ENCODE data around the gene SIGLEC11. TPM values are rescaled to one million over a fixed set of nuclear protein-coding genes. Genes with fewer than 3 reads are reported as not detected.

SIGLEC11 gene
- polyA plus RNA-seq, 1 donor = 4.1 TPM

DNA sequence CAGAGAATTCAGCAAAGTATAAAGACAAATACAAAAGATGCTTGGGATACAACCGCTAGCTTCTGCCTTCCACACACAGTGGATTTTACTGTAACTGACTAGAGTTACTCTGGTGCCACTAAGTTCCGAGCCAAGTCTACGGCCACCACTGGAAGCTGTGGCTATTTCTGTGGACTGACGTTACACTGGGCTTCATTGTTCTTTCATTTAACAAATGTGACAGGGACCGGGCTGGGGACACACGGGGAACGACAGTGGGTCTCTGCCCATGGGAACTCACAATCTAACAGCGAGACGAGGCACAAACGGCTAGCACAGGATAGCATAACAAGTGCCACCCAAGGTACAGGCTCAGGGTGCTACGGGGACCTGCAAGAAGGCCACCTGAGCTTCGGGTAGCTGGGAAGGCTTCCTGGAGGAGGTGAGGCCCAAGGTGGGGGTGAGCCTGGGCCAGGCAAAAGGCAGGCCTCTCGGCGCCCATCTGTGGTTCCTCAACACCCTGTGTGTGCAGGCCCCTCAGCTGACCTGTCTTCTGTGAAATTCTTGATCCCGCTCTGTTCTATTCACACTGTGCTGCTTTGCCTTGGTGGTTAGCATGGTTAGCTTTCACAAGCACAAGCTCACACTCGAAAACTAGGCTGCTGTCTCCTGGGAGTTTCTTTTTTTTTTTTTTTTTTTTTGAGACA is 54.0 kb downstream of the SIGLEC11 start:
- DNase-seq = no peak

DNA sequence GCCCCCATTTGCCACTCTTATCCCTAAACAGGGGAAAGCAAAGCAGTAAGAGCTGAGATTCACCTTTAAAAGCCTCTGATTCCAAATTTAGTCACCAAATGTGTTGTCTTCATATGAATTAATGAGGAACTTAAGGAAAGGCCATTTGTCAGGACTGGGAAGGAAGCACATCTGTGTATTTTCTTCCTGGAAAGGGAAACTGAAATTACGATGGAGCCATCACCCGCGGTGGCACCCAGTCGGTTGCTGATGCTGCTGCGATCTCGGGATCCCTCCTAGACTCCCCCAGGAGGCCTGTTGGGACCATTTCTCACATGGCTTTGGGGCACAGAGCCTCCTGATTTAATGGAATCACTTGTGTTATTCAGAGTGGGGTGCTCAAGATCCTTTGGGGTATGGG is 56.8 kb downstream of the SIGLEC11 start:
- no peak for DNase-seq

Other genes starting within 250 kb of the SIGLEC11 start
- 0.08 TPM for gene TSKS, start 197.9 kb downstream of the SIGLEC11 start, polyA plus RNA-seq (ENCODE audit: insufficient read length)
- 52.9 TPM for gene AP2A1, start 194.2 kb downstream of the SIGLEC11 start, polyA plus RNA-seq (ENCODE audit: insufficient read length)
- 33.9 TPM for gene FUZ, start 147.9 kb downstream of the SIGLEC11 start, polyA plus RNA-seq (ENCODE audit: insufficient read length)
- gene MED25, start 142.9 kb downstream of the SIGLEC11 start, polyA plus RNA-seq (ENCODE audit: insufficient read length) = 71.9 TPM
- 296 TPM for gene PTOV1, start 110.0 kb downstream of the SIGLEC11 start, polyA plus RNA-seq (ENCODE audit: insufficient read length)
- 71.5 TPM for gene PNKP, start 93.6 kb downstream of the SIGLEC11 start, polyA plus RNA-seq (ENCODE audit: insufficient read length)
- 26.1 TPM for gene AKT1S1, start 83.8 kb downstream of the SIGLEC11 start, polyA plus RNA-seq (ENCODE audit: insufficient read length)
- gene TBC1D17, start 83.5 kb downstream of the SIGLEC11 start, polyA plus RNA-seq (ENCODE audit: insufficient read length) = 39.7 TPM
- 2.7 TPM for gene IL4I1, start 64.3 kb downstream of the SIGLEC11 start, polyA plus RNA-seq (ENCODE audit: insufficient read length)
- 20.0 TPM for gene ATF5, start 32.0 kb downstream of the SIGLEC11 start, polyA plus RNA-seq (ENCODE audit: insufficient read length)
- 61.9 TPM for gene NUP62, start 31.7 kb downstream of the SIGLEC11 start, polyA plus RNA-seq (ENCODE audit: insufficient read length)
- 48.2 TPM for gene VRK3, start 64.2 kb upstream of the SIGLEC11 start, polyA plus RNA-seq (ENCODE audit: insufficient read length)
- 19.1 TPM for gene ZNF473, start 64.8 kb upstream of the SIGLEC11 start, polyA plus RNA-seq (ENCODE audit: insufficient read length)
- 0.35 TPM for gene IZUMO2, start 202.1 kb upstream of the SIGLEC11 start, polyA plus RNA-seq (ENCODE audit: insufficient read length)
- 22.9 TPM for gene MYH14, start 242.4 kb upstream of the SIGLEC11 start, polyA plus RNA-seq (ENCODE audit: insufficient read length)

Measured in left kidney (tissue), 2 donors.